ENCODE data around the gene CCR3.

The CCR3 gene

GRCh38 chr3:46297658-46298423 lies 55.6 kb downstream of the CCR3 start:
- no peak for DNase-seq (ENCODE audit: low read depth in 2 of 2)

- DNase-seq (ENCODE audit: low read depth in 2 of 2), result peak in 1 of 2 experiments; percentile 50
Observed at GRCh38 chr3:46298871-46299607, 56.8 kb downstream of the CCR3 start.

GRCh38 chr3:46299608-46300460 lies 57.6 kb downstream of the CCR3 start:
- DNase-seq (ENCODE audit: low read depth in 2 of 2), result no peak

GRCh38 chr3:46300461-46300789 lies 58.2 kb downstream of the CCR3 start:
- DNase-seq (ENCODE audit: low read depth in 2 of 2), result no peak

- no peak for DNase-seq (ENCODE audit: low read depth in 2 of 2)
Observed at GRCh38 chr3:46301122-46301835, 59.0 kb downstream of the CCR3 start.

- DNase-seq (ENCODE audit: low read depth in 2 of 2), result no peak
Observed at GRCh38 chr3:46303240-46303639, 61.0 kb downstream of the CCR3 start.

- no peak for DNase-seq (ENCODE audit: low read depth in 2 of 2)
Observed at GRCh38 chr3:46304739-46305138, 62.5 kb downstream of the CCR3 start.

- no peak for DNase-seq (ENCODE audit: low read depth in 2 of 2)
Observed at GRCh38 chr3:46312991-46313390, 70.7 kb downstream of the CCR3 start.

- DNase-seq (ENCODE audit: low read depth in 2 of 2), result no peak
Observed at GRCh38 chr3:46314517-46314916, 72.3 kb downstream of the CCR3 start.

GRCh38 chr3:46316206-46316605 lies 73.9 kb downstream of the CCR3 start:
- DNase-seq (ENCODE audit: low read depth in 2 of 2), result no peak

Measured in stimulated activated CD4-positive, alpha-beta T cell treated with anti-CD3 and anti-CD28 coated beads, Interleukin-12 subunit alpha, Interleukin-12 subunit beta, amount 100 ng/mL, for 24 hours (primary cell).